GM21529 (cell line): ENCODE results near the gene ZNF771.
"Not testable (repeated sequence)": the region's sequence is repeated elsewhere in the genome, so short reads cannot be mapped to it uniquely, and the experiment has no call there.

Experiments used
- ATAC-seq: cut with Tn5 transposase; IDR thresholded peaks from one replicate; pipeline ENCODE4 v1.9.1; 2021; ENCODE audit not compliant: unreplicated experiment

Gene ZNF771

DNA sequence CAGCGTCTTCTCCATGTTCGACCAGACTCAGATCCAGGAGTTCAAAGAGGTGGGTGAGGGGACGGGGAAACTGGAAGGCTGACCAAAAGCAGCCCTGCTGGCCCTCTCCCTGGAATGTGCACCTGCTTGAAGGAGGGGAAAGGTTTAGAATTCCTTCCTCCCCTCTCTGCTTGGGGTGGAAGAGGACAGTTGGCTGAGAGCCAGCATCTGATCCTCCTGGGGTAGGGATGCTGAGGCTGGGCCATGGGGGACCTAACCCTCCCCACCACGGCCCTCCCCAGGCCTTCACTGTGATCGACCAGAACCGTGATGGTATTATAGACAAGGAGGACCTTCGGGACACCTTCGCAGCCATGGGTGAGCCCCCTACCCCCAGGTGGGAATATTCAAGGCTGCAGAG is 31.5 kb upstream of the ZNF771 start:
- ATAC-seq = no peak

DNA sequence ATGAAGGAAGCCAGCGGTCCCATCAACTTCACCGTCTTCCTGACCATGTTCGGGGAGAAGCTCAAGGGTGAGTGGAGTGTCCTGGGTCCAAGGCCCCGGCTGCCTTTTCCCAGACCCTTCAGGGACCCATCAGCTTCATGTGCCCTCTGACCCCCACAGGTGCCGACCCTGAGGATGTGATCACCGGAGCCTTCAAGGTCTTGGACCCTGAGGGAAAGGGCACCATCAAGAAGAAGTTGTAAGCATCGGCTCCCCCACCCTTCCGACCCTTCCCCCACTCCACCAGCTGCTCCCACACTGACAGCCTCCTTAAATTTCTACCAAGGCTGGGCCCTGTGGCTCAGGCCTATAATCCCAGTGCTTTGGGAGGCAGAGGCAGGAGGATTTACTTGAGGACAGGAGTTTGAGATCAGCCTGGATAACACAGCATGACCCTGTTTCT is 30.9 kb upstream of the ZNF771 start:
- no peak for ATAC-seq

DNA sequence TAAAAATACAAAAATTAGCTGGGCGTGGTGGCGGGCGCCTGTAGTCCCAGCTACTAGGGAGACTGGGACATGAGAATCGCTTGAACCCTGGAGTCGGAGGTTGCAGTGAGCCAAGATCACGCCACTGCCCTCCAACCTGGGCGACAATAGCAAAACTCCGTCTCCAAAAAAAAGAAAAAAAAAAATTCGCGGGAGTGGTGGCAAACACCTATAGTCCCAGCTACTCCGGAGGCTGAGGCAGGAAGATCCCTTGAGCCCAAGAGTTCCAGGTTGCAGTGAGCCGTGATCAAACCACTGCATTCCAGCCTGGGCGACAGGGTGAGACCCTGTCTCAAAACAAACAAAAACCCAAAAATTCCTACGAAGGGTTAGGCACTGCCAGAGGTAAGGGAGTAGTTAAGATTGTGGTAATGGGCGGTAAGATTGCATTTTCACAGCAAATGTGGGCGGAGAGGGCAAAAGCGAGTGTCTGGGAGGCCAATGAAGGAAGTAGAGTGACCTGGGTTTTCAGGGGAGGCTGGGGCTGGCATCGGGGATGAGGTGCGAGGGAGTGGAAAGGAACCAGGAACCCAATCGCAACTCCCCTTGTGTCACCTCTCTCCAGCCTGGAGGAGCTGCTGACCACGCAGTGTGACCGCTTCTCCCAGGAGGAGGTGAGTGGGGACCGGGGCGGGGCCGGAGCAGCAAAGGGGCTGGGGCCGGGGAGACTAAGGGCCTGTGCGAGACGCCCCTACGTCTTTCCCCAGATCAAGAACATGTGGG is 30.2 kb upstream of the ZNF771 start:
- ATAC-seq = no peak

DNA sequence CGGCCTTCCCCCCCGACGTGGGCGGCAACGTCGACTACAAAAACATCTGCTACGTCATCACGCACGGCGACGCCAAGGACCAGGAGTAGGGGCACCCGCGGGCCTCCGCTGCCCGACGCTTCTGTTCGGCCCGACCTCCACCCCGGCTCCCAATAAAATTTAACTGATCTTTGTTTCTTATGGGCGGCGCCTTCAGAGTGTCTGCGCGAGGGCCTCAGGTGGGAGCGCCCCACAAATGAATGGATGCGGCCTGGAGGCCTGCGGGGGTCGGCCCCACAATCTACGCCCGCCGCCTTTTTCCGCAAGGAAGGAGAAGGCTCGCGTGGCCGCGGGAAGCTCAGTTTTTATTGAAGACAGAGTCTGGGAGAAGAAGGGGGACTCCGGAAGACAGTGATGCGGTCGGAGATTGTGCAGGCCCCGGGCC is 29.6 kb upstream of the ZNF771 start:
- ATAC-seq = peak; percentile 39

DNA sequence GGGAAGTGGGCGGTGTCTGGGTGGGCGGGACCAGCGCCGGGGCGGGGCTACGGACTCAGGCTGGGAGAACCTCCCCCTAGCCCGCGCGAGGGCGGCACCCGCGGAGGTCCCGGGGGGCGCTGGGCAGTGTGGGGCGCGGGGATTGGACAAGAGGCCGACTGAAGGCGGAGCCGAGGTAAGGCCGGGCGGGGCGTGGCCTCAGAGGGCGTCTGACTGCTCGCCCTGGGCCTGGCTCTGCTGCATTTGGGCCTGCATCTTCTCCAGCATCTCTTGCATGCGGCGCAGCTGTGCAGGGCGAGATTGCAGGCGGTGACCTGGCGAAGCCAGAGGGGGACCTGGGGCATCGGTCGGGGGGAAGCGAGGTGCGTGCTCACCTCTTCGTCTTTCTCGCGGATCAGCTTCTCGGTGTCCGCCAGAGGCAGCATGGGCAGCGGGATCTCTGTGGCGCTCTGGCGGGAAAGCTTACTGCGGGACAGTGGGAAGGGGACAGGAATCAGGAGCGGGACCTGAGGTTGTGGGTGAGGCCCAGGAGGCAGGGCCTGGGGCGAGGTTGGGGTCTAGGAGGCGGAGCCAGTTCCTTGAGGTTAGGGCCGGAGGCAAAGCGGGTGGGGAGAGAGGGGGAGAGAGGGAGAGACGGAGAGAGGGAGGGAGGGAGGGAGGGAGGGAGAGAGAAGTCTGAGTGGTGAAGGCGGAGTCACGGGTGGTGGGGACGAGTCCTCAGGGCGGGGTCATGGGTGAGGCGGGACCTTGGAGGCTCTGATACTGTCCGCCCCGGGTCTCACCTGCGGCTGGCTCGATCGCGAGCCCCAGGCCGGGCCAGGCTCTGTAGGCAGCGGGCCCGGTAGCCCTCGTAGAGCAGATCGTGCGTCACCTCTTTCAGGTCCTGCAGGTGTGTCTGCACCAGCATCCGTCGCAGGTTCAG is 28.9 kb upstream of the ZNF771 start:
- ATAC-seq = peak; percentile 80

DNA sequence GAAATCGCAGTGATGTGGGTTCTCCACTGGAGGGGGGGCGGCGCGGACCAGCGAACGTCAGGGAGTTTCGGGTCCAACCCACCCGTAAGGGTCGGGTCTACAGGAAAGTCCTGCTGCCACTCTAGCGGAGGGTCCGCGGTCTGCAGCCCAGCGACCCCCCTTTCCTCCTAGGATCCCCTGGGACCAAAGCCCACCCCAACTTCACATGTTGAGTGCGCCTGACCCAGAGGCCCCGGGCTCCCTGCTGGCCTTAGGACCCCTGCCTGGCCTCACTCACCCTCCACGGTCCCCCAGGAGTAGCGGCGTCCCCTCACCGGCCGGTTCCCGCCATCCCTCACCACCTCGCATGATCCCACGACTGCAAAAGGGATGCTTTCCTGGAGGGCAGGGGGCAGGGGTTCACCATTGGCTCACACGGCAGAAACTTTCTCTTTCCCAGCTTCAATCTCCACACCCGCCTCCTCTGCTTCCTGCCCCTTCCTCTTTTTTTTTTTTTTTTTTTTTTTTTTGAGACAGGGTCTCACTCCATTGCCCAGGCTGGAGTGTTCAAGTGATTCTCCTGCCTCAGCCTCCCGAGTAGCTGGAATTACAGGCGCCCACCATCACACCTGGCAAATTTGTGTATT is 28.1 kb upstream of the ZNF771 start:
- no peak for ATAC-seq

DNA sequence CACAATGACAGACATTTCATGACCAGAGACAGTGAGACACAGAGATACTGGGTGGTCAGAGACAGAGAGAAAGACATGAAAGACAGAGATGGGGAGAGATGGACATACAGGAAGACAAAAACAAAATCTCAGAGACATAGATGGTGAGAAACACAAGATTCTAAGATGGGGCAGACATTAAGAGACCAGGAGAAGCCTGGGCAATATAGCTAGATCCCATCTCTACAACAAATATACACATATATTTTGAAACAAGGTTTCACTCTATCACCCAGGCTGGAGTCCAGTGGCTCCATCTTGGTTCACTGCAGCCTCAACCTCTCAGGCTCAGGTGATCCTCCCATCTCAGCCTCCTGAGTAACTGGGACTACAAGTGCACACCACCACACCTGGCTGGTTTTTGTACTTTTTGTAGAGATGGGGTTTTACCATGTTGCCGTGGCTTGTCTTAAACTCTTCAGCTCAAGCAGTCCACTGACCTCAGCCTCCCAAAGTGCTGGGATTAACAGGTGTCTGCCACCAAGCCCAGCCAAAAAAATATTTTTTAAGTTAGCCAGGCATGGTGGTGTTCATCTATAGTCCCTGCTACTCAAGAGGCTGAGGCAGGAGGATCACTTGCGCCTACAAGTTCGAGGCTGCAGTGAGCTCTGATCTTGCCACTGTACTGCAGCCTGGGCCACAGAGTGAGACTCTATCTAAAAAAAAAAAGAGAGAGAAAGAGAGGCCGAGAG is 27.2 kb upstream of the ZNF771 start:
- no peak for ATAC-seq

DNA sequence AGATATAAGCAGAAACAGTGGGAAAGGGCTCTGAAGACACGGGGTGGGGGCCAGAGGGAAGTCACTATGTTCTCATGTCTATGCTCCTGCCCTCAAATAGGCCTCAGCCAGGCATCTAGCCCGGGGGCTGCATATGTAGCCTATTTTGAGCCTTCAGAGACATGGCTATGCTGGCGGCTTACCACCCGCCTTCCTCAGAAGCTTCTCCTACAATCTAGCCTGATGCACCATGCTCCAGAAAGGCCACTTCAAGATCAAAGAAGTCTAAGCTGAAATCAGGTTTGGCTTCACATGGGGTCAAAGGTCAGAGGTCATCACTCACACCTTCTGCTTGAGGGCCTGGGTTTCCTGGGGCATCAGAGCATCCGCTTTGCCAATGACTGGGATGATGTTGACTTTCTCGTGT is 26.6 kb upstream of the ZNF771 start:
- no peak for ATAC-seq

DNA sequence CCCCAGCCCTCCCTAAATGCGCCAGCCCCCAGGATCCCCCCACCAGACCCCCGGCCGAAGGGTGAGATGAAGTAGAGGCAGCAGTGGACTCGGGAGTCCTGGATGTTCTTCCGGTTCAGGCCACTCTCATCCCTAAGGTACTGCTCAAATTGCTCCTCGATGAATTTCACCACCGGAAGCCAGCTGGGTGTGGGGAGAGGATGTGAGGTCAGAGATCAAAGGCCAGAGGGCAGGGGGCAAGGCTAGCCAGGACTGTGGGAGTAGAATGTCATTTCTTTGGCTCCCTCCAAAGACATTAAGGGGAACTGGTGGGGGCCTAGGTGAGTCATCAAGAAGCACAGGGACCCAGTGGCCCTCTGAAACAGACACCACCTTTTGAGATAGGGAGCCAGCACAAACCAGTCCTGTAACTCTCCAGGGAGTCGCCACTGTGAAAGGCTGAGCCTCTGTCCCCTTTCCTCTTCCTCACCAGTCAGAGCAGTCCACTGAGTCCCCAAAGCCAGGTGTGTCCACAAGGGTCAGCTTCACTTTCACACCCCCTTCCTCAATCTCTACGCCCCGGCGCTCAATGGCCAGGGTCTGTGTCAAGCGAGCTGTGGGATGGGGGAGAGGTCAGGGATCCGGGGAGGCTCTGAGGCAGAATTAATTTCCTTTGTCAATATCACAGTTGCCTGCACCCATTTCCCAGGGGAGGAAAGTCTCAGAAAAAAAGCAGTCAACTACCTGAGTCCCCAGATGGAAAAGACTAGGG is 25.9 kb upstream of the ZNF771 start:
- ATAC-seq = no peak

DNA sequence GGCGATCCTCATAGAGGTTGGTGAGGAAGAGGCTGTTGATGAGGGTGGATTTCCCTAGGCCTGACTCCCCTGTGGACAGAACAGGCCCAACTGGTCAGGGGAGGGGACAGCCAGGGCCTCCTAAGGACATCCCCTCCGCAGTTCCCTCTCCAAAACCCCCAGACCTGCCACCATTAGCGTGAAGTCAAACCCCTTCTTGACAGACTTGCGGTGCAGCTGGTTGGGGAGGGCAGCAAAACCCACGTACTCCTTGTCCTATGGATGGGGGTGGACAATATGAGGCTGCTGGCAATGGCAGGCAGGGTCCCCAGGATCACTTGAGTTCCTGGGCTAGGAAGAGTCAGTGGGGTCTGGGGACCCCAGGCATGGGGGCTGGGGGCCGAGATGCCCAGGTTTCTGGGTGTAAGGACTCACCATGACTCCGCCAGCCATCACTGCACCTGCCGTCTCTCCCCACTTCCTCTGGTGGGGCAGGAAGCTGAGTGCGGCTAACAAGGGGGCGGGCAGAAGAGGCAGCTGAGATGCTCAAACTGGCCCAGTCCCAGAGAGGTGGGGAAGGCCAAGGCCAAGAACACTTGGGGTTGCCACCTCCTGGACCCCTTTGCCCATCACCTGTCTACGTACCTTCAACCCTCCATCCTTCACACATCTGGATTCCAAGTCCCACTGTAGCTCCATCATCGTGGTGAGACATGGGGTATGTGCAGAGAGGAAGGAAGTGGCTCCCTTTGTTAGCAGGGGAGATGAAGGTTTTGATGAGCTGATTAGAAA is 25.1 kb upstream of the ZNF771 start, which contains the start of gene SEPTIN1:
SEPTIN1 (minus strand) TSS at position 451 of the 771 bp plus-strand sequence; CDS start at position 432, 19 bp downstream.
- peak; percentile 33 for ATAC-seq

DNA sequence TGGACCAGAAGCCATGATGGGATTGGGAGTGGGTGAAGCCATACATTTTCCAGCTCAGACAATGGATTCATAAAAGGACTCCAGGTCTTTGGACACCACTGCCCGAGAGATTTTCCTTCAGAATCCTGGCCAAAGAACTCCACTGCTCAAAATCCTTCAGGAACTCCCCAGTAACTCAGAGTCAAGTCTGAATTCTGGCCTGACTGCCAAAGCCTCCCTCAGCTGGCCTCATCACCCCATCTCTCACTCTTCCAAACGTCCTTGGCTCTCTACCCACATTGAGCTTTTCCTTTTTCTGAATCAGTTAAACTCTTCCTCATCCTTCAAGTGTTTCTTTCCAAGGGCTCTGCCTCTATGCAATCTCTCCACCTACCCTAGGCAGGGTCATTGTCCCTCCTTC is 23.9 kb upstream of the ZNF771 start:
- no peak for ATAC-seq

DNA sequence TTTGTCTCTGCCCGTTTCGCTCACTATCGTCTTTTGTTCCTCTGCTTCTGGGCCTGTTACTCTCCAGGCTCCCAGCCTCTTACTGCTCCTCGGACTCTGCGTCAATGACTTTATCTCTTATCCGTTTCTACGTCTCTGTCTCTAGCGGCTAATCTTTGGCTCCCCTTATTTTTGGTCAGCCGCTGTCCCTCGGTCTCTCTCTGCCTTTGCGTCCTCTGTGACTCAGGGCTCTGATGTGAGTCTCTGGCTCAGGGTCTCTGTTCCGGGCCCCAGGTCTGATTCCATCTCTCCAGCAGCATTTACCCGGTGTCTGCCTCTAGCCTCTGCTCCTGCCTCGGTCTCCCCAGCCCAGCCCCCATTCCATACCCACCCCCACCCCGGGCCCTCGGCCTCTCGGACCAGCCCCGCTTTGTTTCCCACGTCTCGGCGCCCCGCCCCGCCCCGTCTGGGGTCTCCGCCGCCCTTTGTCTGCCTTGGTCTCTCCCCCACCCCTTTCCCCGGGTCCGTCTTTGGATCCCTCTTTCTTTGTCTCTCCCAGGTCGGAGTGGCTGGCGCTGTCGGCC is 12.7 kb upstream of the ZNF771 start:
- no peak for ATAC-seq

DNA sequence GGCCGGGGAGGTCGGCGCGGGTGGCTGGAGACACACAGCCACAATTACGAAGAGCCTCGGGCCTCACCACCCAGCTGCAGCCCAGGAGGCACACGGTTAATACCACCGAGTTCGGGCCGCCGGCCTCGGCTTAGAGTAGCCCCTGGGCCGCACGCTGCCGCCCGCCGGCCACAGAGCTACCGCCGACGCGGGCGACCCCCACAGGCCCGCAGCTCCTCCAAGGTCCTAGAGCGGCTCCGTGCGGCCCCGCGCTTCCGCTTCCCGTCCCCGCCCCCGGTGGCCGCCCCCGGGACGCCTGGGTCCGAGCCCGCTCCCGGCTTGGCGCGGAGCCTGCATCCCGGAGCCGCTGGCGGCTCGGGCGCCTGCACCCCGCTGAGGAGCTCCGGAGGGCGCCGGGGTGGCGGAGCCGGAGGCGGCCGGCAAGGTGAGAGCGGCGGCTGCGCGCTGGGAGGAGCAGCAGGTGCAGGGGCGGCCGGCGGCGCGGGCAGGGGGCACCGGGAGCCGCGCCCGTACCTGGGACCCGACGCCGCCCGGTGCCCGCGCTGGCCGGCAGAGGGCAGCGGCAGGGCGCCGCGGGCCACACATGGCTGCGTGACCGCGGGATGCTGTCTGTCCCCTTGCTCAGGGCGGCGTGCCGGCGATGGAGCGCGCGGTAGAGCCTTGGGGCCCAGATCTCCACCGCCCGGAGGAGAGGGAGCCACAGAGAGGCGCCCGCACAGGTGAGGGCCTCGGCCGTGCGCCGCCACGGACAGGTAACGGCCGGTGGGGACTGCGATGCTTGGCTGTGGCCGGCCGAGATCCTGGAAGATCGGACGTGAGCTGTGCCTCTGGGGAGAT is 12.0 kb upstream of the ZNF771 start, which contains the start of gene ZNF48:
ZNF48 (plus strand) TSS at position 266 of the 837 bp plus-strand sequence; CDS start at position 641, 375 bp downstream.
- ATAC-seq = peak; percentile 64

DNA sequence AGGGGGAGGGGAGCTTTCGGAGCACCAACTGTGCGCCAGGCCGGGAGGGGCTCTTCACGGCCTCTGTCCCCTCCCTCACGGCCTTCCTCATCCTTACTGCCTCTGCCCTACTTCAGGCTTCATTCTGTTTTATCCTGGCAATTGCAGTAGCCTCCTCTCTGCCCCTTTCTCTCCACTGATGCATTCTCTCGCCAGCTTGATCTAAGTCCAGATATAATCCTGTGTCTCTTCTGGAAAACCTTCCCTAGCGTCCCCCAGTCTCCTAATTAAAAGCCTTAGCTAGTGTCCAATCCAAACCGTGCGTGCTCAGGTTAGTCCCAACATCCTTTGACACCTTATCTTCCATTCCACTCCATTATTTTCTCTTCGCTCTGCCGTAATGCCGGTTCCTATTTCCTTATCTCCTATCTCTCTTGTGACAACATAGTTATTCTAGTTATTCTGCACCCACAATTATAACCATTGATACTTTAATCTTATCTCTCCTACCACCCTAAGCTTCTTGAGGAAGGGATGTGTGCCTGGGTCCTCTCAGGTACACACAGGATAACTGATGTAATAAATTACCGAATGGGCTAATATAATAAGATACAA is 11.3 kb upstream of the ZNF771 start:
- ATAC-seq = no peak

DNA sequence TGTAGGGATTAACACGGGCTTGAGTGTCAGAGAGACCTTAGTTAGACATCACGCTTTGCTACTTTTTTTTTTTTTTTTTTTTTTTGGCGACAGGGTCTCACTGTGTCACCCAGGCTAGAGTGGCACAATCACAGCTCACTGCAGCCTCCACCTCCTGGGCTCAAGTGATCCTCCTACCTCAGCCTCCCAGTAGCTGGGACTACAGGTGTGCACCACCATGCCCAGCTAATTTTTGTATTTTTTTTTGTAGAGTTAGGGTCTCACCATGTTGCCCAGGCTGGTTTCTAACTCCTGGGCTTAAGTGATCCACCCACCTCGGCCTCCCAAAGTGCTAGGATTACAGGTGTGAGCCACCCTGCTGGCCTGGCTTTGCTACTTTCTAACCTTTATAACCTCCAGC is 10.8 kb upstream of the ZNF771 start:
- not testable (repeated sequence) for ATAC-seq

DNA sequence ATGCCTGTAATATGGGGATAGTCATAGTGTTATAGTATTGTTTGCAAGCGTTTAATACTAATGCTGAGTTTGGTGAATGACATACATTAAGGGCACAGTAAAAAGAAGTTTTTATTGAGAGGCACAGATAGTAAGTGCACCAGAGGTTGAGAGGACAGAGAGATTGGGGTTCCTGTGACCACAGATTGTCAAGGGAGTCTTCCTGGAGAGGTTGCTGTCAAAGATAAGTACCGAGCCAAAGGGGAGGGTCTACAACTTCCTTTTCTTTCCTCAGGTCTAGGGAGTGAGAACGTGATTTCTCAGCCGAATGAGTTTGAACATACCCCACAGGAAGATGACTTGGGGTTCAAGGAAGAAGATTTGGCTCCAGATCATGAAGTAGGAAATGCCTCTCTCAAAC is 10.3 kb upstream of the ZNF771 start:
- no peak for ATAC-seq
